ENCODE results near the gene ITGAE.

ITGAE gene

DNA sequence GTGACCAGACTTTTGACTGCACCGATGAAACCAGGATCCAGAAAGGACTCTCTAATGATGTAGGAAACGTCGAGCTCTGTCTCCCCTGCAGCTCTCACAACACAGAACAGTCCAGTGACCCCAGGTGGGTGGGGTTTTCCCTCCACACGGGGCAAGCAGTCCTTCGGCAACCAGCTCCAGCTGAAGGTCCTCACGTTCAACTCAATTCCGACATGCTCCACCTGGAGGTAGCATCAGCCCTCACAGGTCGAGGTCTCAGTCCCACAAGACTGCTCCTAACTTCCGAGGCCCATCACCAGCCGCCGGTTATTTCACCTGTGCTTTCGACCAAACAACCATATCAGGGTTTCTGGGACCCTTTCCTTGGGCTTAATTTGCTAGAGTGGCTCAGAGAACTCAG is 28.2 kb downstream of the ITGAE start:
- no peak for DNase-seq (ENCODE audit: low spot score)
- TF ChIP-seq, protein P1, sequence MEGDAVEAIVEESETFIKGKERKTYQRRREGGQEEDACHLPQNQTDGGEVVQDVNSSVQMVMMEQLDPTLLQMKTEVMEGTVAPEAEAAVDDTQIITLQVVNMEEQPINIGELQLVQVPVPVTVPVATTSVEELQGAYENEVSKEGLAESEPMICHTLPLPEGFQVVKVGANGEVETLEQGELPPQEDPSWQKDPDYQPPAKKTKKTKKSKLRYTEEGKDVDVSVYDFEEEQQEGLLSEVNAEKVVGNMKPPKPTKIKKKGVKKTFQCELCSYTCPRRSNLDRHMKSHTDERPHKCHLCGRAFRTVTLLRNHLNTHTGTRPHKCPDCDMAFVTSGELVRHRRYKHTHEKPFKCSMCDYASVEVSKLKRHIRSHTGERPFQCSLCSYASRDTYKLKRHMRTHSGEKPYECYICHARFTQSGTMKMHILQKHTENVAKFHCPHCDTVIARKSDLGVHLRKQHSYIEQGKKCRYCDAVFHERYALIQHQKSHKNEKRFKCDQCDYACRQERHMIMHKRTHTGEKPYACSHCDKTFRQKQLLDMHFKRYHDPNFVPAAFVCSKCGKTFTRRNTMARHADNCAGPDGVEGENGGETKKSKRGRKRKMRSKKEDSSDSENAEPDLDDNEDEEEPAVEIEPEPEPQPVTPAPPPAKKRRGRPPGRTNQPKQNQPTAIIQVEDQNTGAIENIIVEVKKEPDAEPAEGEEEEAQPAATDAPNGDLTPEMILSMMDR (IDR thresholded peaks at IDR 0.05; ENCODE audit: extremely low read depth, missing control alignments): no peak

DNA sequence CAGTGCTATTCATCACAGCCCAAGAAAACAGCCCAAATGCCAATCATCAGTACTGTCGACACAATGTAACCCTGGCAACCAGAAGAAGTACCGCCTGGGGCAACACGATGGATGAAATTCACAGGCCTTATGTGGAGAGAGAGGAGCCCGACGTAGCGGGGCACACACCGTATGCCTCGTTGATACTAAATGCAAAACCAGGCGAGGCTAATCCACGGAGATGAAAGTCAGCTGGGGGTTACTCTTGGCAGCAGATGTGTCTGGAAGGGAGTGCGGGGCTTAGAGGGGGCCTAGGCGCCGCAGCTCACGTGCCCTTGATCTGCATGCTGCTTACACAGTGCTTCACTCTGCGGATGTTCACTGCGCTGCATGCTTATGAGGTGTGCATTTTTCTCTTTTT is 29.8 kb downstream of the ITGAE start:
- TF ChIP-seq, protein P1 (IDR thresholded peaks at IDR 0.05; ENCODE audit: extremely low read depth, missing control alignments): no peak
- DNase-seq (ENCODE audit: low spot score): no peak

- peak; percentile 55 for DNase-seq (ENCODE audit: low spot score)
- TF ChIP-seq, protein P1 (IDR thresholded peaks at IDR 0.05; ENCODE audit: extremely low read depth, missing control alignments): no peak
These were observed 30.5 kb downstream of the ITGAE start for GRCh38 chr17:3770466-3770865.

DNA sequence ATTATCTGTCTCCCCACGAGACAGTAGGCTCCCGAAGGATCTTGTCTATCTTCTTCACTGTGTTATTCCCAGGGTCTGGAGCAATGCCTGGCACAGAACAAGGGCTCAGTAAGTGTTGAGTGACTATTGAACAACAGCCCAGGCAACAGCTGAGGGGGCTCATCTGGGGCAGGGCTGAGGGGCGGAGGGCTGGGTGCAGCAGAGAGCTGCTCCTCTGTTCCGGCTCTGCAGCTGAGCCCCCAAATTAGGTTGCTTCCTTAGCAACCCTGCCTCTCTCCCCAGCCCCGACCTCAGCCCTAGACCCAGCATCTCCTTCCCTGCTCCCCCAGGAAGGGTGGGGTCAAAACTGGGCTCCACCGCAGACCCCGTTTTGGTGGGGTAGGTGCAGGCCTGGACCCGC is 32.2 kb downstream of the ITGAE start:
- TF ChIP-seq, protein P1 (IDR thresholded peaks at IDR 0.05; ENCODE audit: extremely low read depth, missing control alignments): no peak

GRCh38 chr17:3768341-3768740 is 32.6 kb downstream of the ITGAE start:
- no peak for DNase-seq (ENCODE audit: low spot score)
- TF ChIP-seq, protein P1 (IDR thresholded peaks at IDR 0.05; ENCODE audit: extremely low read depth, missing control alignments): no peak

More for the DNA sequence above, 32.2 kb downstream of the ITGAE start:
- no peak for DNase-seq (ENCODE audit: low spot score)

DNA sequence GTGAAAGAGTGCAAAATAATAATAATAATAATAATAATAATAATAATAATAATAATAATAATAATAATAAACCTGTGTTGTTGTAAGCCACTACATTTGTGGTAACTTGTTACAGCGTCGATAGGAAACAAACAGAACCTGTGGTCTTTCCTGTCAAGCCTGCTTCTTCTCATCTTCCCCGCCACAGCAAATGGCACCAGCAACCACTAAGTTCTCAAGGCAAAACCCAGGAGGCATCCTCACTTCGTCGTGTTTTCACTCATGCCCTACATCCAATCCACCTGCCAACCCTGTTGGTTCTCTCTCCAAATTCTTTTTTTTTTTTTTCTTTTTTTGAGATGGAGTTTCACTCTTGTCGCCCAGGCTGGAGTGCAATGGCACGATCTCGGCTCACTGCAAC is 34.2 kb downstream of the ITGAE start:
- DNase-seq (ENCODE audit: low spot score): no peak
- TF ChIP-seq, protein P1 (IDR thresholded peaks at IDR 0.05; ENCODE audit: extremely low read depth, missing control alignments): no peak

- DNase-seq (ENCODE audit: low spot score): no peak
- TF ChIP-seq, protein P1 (IDR thresholded peaks at IDR 0.05; ENCODE audit: extremely low read depth, missing control alignments): no peak
These were observed 35.0 kb downstream of the ITGAE start for GRCh38 chr17:3765981-3766380.

All from GM20000 (cell line).